ENCODE measurements around the gene GPR161.

- TF ChIP-seq EZH2 (IDR thresholded peaks at IDR 0.05; ENCODE audit: insufficient read depth, poor library complexity, severe bottlenecking) (no peak), EZH2phosphoT487 (IDR thresholded peaks at IDR 0.05; ENCODE audit: insufficient read depth, low read depth) (no peak)
Measured at GRCh38 chr1:168050307-168050706, 86.4 kb downstream of the GPR161 start.
